GM18909 (cell line): ENCODE measurements around the gene CHRDL2.

Experiments
- ATAC-seq: cut with Tn5 transposase; IDR thresholded peaks from one replicate; pipeline ENCODE4 v1.9.1; 2021; ENCODE audit warnings: mild to moderate bottlenecking; ENCODE audit not compliant: unreplicated experiment, poor library complexity

Gene CHRDL2

DNA sequence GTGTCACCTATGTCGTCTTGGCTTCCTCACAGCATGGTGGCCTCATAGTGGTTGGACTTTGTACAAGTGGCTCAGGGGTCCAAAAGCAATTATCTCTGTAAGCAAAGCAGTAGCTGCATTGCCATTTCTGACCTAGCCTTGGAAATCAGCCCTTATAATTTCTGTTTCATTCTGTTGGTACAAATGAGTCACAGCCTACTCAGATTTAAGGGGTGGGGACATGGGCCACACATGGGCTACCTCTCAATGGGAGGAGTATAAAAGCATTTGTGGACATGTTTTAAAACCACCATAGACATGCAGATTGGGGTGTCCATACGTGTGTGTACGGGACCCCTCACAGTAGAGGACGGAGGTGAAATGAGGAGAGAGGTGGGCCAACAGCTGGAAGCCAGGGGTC, 41.6 kb downstream of the CHRDL2 start:
- ATAC-seq, result no peak

DNA sequence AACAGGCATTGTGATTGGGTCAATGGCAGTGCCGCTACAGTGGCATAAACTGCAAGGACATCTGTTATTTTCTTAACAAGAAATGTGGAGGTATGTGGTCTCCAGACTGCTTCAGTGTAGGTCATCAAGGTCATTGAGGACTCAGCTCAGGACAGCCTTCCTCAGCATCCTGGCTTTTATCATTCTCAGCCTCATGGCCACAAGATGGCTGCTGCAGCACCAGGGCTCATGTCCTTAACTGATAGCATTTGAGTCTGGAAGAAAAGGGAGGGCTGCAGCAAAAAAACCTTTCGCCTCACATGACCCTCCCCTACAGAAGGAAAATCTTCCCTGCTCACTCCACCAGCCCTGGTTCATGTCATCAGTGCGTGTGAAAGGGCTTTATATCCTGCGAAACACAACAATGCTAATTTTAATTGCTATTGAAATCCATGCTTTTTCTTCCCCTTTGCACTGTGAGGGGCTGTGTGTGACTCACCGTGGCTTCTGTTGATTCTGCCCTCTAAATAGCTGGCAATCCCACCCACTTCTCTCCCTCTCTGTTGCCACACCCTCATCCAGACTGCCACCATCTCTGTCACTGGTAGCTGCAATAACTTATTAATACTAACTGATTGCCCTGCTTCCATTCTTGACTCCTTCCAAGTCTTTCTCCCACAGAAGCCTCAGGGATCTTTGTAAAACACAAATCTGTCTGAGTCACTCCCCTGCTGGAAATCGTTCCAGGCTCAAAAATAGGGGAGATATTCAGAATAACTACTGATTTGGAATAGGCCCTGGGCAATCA, 43.8 kb downstream of the CHRDL2 start:
- ATAC-seq, result no peak

DNA sequence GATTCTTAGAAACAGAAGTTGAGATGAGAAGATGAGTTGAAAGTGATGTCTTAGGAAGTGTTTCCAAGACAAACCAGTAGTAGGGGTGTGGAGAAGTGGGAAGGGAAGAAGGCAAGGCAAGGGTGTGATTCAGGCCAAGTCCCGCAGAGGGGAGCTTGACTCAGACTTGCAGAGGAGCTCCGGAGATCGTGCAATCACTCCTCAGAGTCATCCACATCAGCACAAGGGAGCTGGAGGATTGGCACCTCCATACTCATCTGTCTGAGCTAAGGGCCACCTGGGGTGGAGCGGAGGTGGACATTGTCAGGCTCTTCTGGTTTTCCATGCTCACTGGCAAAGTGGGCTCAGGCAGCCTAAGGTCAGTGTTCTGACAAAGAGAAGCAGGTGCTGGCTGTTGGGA, 44.4 kb downstream of the CHRDL2 start:
- no peak for ATAC-seq

DNA sequence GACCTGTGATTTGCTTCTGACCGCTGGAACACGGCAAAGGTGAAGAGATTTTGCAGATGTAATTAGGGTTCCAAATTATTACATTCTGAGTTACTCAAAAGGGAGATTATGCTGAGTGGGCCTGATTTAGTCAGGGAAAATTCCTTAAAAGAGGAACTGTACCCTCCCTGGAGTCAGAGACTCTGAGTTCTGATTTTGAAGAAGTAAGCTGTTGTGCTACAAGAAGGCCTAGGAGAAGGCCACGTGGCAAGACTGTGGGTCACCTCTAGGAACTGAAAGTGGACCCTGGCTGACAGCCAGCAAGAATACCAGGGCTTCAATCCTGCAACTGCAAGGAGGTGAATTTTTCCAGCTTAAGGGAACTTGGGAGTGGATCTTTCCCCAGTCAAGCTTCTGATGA, 45.3 kb downstream of the CHRDL2 start:
- no peak for ATAC-seq

DNA sequence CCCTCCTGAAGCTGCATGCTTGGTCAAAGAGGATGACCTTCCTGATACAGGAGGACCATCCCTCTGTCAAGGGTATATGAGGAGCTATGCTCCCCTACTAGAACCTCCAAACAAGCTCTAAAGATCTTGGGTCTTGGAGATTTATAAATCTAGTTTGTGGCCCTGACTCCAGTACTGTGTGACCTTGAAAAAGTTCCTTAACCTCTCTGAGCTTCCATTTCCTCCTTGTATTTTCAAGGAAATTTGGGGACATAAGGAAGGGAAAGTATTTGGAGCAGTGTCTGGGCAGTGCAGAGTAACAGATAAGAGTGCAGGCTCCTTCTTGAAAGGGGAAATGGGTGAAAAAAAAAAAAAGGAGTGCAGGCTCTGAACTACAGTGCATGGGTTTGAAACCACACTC, 45.9 kb downstream of the CHRDL2 start:
- no peak for ATAC-seq

DNA sequence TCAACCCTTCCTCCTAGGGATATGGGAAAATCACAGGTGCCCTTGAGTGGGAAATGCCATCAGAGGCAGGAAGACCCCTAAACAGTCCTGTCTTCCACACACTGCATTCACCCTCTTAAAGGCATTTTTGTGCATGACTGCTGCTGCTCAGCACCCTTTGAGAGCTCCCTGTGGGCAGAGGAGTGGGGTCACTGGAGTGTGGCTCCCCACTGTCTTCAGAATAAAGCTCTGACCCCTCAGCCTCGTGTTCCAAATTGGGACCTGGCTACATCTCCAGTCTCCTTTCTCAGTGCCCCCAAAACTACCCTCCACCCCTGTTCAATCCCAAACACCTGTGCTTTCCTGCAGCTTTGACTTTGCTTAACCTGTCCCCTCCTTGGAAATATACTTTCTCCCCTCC, 46.6 kb downstream of the CHRDL2 start:
- no peak for ATAC-seq

DNA sequence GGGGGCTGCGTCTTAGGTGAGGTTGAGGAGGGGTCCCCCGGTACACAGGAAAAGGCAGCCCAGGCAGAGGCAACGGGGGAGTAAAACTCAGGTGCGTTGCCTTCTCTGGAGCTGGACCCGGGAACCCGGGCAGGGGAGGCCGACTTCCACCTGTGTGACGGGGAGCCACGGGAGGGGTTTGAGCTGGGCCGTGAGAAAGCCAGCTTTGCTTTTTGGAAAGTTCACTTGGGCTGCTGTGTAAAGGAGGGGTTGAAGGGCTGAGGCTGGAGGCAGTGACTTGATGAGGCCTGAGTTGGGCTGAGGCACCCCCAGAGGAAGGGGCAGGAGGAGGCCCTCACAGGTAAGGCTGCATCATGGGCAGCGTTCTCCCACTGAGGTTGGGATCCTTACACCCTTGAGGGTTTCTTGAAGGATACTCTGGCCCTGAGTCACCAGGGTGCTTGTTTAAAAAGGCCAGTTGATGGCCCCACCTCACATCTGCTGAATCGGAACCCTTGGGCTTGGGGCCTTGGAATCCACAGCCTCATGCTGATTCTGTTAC, 47.2 kb downstream of the CHRDL2 start:
- ATAC-seq, result no peak

DNA sequence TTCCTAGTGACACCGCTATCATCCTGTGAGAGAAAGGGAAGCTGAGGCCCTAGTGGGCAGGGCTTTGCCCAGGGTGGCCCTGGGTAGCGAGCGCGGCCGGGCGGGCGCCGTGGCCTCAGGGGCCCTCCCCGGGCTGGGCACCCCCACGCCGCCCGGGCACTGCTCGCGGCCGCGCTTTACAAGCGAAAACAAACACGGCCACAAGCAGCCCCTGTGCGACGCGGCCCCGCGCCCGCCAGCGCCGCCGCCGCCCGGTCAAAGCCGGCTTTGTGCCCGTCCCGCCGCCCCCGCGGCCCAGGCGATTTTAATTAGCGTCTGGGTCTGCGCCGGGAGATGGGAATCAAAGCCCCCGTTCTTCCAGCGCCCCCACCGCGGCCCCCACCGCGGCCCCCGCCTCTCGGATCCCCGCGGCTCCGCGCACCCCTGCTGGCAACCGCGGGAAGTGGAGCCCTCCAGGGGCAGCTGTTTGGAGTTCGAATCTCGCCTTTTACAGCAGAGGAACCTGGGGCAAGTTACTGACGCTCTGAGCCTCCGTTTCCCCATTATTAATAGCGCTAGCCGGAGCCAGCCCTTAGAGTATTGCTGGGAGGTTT, 47.9 kb downstream of the CHRDL2 start:
- no peak for ATAC-seq

DNA sequence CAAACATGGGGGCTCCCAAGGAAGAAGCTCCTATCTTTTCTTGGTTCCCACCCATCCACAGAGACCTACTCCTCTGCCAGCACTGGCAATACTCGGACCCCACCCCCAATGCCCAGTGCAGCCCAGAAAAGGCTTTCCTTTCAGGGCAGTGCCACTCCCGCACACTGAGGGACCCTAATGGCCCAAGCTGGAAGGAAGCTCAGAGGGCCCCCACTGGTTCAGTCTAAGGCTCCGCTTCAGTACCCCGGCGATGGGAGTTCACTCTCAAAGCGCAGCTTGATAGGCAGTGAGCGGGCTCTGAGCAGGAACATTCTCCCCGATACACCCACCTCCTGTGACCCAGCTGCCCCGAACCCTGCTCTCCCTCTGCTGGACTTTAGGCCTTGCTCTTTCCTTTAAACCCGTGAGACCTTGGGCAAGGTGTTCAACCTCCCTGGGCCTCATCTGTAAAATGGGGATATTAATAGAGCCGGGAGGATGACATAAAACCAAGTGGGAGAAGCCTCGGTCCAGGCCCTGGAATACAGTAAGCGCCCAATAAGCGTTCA, 48.4 kb downstream of the CHRDL2 start:
- no peak for ATAC-seq

DNA sequence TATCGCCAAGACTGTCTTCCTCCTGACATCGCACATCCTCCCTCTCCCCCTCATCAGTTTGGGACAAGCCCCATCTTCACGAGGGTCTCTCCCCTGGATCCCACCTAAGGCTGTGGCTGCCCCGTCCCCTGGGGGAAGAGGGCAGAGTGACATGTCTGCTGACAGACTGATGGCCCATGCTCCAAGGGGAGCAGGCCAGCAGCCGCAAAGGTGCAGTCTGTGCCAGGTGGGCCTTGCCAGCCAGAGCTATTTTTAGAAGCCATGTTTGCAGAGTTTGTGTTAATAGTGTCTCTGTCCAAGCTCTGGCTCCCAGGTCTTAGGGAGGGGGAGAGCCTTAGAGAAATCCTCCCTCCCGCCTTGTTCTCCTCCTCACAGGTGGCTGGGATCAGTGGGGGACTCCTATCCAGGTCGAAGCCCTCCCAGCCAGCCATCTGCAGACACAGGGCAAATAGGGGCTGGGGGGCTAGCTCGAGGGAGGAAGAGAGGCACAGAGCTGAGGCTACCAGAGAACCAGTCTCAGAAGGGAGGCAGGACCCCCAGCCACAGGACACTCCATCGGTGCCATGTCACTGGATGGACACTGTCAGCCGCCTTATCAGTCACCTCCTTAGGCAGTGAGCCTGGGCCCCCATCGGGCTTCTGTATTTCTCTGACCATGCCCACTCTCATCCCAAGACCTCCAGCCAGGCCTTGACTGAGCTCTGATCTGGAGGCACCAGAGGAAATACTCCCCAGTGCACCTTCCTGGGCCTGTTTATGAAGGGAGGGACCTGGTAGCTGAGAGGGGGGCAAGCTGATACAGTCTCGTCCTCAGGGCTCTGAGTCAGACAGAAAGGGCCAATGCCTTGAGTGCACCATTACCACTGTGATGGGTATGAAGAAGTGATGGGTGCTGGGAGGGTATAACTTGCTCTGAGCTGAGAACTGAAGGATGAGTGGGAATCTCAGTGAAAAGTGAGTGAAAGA, 49.3 kb downstream of the CHRDL2 start:
- no peak for ATAC-seq

DNA sequence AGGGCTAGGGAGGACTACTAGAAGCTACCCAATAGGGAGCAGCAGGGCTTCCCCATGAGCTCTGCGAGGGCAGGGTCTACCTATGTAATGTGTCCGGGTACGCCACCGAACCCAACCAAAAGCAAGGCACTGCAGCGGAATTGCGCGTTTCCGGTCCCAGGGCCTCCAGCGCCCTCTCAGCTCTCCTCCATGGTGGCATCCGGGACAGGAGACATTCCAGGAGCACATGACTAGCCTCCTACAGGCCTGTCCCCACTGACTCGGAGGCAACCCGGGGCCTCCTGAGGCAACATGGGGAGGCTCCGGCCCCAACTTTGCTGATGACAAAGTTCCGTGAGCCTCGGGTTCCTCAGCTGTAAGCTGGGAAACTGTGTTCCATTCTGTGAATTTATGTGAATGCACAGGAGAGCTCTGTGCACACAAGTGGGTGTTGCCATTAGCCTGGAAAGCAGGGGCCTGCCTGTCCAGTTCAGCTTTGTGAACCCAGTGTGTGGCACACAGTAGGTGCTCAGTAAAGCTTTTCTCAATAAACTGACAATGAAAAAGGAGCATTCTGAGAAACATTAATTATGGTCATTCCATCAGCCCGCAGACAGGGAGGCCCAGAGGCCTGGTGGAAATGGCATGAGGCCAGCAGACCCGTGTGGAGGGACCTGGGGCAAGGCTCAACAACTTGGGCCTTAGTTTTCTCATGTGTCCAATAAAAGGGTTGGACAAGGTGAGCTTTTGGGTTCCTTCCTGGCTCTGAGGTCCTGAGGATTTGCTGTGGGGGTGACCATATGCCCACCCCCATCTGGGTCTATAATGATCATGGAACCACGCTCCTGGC, 50.3 kb downstream of the CHRDL2 start:
- ATAC-seq, result no peak

DNA sequence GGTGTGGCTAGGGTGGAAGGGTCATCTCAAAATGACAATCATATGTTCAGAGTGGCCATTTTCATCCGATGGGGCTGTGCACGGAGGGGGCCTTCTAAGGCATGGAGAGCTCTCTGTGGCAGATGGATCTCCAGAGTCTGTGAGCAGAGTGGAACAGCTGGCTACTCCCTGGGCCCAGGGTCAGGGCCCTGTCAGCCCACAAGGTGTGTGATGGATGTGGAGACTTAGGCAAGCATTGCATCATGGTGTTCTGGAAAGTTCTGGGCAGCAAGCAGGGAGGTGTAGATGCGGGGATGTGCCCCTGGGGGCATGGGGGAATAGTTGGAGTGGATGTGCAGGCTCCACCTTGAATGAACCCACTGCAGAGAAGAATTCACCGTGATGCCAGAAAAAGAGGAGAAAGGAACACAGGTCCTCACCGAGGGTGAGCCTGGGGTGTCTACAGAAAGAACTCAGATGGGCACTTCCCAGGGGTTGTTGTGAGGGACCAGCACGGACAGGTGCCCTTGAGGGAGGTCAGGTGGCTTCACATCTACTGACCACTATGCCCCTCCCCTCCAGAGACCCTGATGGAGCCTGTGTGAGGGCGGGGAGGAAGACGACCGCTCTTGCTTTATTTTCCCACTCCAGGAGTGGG, 51.1 kb downstream of the CHRDL2 start:
- no peak for ATAC-seq

DNA sequence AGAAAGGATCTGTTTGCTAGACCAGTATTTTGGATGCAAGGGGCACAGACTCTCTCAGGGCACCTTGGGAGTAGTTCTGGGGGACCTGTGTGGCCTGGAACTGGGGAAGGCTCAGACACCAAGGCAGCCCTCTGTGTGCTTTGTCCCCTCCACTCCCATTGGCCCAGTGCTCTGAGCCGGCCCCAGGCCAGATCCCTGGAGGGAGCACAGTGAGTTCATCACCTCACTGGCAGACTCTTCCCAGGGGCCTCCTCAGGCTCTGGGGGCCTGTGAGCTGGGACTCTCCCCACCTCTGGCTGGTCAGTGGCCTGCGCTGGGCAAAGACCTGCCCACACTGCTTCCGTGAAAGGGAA, 51.7 kb downstream of the CHRDL2 start:
- ATAC-seq, result no peak

DNA sequence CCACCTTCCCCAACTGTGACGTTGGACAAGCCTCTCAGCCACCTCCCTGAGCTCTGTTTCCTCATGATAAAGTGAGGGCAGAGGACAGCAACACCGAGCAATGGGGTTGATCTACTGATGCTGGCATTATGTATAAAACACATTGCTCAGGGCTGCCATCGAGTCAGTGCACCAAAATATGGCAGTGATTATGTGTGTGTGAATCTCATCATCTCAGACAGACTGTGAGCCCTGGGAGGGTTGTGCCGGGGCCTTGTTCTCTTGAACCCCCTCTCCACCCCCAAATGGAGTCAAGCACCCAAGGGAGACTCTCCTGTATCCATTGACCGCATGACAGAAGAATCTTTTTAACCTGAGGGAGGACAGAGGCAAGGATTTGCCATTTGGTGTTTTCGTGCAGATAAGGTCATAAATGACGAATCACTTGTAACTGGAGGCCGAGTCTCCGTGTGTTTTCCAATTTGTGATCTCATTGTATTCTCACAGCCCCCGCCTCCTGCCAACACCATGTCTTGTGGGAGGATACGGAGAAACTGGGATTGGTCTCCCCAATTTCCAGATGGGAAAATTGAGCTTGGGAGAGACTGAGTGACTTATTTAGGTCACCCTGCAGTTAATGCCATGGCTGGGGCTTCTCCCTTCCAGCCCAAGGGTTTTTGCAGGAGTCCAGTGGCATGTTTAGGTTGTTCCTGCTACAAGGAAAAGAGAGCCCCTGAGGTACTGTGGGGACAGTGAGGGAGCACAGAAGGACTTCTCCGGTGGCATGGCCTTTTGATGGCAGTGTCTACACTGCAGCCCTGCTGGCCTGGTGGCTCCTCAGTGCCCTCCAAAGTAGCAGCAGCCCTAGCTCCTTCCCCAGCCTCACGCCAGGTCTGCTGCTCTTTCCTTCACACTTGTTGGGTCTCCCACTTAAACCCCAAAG, 52.4 kb downstream of the CHRDL2 start:
- no peak for ATAC-seq

DNA sequence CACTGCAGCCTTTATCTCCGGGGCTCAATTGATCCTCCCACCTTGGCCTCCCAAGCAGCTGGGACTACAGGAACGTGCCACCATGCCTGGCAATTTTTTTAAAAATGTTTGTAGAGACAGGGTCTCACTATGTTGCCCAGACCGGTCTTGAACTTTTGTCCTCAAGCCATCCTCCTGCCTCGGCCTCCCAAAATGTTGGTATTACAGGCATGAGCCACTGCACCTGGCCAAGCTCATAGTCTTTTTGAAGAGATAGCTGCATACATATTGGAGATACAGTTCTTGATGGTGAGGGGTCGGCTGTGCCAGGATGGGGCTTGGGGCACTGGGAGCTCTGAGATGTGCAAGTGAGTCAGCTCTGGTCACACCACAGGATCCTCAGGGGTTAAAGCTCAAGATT, 53.2 kb downstream of the CHRDL2 start:
- ATAC-seq, result no peak

DNA sequence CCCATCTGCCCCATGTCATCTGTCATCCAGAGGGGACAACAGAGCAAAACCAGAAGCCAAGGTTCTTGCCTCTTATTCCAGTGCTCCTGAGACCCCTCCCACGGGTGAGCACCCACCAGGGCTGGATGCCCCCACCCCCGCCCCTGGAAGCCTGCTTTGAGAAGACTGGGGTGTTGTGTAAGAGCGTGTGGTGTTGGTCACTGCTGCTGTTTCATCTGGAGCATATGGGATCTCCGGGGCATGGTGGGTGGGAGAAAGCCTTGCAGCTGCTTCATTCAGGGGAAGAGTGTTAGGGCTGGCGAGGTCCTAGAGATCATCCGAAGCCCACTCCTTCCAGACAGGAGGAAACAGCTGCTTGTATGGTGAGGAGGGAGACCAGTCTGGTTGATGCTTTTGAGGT, 54.1 kb downstream of the CHRDL2 start:
- ATAC-seq, result no peak

DNA sequence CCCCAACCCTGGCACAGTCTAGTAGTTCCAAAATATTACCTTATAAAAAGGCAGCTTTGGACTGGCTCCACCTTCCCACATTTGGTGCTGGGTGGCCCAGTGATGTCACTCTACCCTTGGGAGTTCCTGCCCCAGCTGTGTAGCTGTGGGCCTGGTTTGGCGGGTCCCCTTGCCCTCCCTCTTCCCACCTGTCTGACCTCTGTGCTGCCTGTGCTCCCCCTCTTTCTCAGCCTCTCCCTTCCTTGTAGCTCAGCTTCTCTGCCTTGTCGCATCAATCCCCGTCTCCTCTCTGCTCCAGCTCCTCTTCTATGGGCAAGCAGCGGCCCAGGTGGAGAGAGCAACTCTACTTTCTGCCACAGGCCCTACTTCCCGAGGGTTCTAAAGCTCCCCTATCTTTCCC, 54.6 kb downstream of the CHRDL2 start:
- no peak for ATAC-seq

DNA sequence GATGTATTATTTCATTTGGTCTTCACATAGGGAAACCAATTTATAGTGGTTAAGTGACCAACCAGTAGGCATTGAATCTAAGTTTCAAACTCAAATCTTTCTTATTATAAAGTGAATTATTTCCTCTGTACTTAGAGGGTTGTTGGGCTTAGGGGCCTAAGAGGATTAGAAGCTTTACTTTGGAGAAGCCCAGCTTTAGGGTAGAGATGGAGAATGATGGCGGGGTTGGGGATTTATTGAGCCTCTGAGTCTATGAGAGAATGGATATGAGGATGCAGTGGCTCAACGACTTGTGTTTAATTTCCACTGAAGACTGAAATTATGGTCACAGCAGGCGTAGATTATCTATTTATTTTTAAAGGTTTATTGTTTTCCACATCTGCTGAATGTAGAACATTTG, 55.5 kb downstream of the CHRDL2 start:
- no peak for ATAC-seq
